ENCODE data around the gene TSACC. TPM values are rescaled to one million over a fixed set of nuclear protein-coding genes. Genes with fewer than 3 reads are reported as not detected.

TSACC gene
- total RNA-seq, 1 experiment from 2014 or later, result not detected

- no peak for DNase-seq
- no peak overlapping the region for H3K9ac ChIP-seq (ENCODE audit: low read length)
- no peaks in the 10 kb centered on the region for H3K36me3 ChIP-seq (ENCODE audit: insufficient read depth, low read length)
- no peaks in the 10 kb centered on the region for H3K79me2 ChIP-seq (ENCODE audit: low read length)
- H3K4me3 ChIP-seq (ENCODE audit: low read length), result no peak overlapping the region
- no peak overlapping the region for H2AFZ ChIP-seq (ENCODE audit: low read length)
- H3K4me1 ChIP-seq (ENCODE audit: low read length), result no peaks in the 10 kb centered on the region
- H3K27me3 ChIP-seq (ENCODE audit: low read length), result no peaks in the 10 kb centered on the region
- H3K27ac ChIP-seq (ENCODE audit: low read length), result no peak overlapping the region
- H3K9me2 ChIP-seq (replicated peaks; ENCODE audit: insufficient read depth, low read length), result no peaks in the 10 kb centered on the region
- no peak overlapping the region for H3K4me2 ChIP-seq (ENCODE audit: low read depth, low read length, poor library complexity, severe bottlenecking)
- H3K9me3 ChIP-seq (ENCODE audit: low read length), result no peaks in the 10 kb centered on the region
- no peaks in the 10 kb centered on the region for H4K20me1 ChIP-seq (ENCODE audit: insufficient read depth, low read depth, low read length)
Measured at GRCh38 chr1:156372876-156373275, 34.5 kb downstream of the TSACC start.

GRCh38 chr1:156373546-156373945 is 35.2 kb downstream of the TSACC start:
- no peaks in the 10 kb centered on the region for H3K9me3 ChIP-seq (ENCODE audit: low read length)
- H3K27me3 ChIP-seq (ENCODE audit: low read length), result no peaks in the 10 kb centered on the region
- no peaks in the 10 kb centered on the region for H3K9me2 ChIP-seq (replicated peaks; ENCODE audit: insufficient read depth, low read length)
- no peak overlapping the region for H3K4me2 ChIP-seq (ENCODE audit: low read depth, low read length, poor library complexity, severe bottlenecking)
- DNase-seq, result no peak
- H3K9ac ChIP-seq (ENCODE audit: low read length), result no peak overlapping the region
- no peaks in the 10 kb centered on the region for H3K79me2 ChIP-seq (ENCODE audit: low read length)
- H2AFZ ChIP-seq (ENCODE audit: low read length), result no peak overlapping the region
- no peaks in the 10 kb centered on the region for H3K4me1 ChIP-seq (ENCODE audit: low read length)
- H3K4me3 ChIP-seq (ENCODE audit: low read length), result no peak overlapping the region
- H4K20me1 ChIP-seq (ENCODE audit: insufficient read depth, low read depth, low read length), result no peaks in the 10 kb centered on the region
- H3K27ac ChIP-seq (ENCODE audit: low read length), result no peak overlapping the region
- no peaks in the 10 kb centered on the region for H3K36me3 ChIP-seq (ENCODE audit: insufficient read depth, low read length)

- no peak overlapping the region for H3K9ac ChIP-seq (ENCODE audit: low read length)
- H3K9me3 ChIP-seq (ENCODE audit: low read length), result no peaks in the 10 kb centered on the region
- no peak for DNase-seq
- no peak overlapping the region for H3K27ac ChIP-seq (ENCODE audit: low read length)
- no peaks in the 10 kb centered on the region for H3K36me3 ChIP-seq (ENCODE audit: insufficient read depth, low read length)
- no peaks in the 10 kb centered on the region for H3K9me2 ChIP-seq (replicated peaks; ENCODE audit: insufficient read depth, low read length)
- no peaks in the 10 kb centered on the region for H3K27me3 ChIP-seq (ENCODE audit: low read length)
- H4K20me1 ChIP-seq (ENCODE audit: insufficient read depth, low read depth, low read length), result no peaks in the 10 kb centered on the region
- no peak overlapping the region for H3K4me3 ChIP-seq (ENCODE audit: low read length)
- no peak overlapping the region for H3K4me2 ChIP-seq (ENCODE audit: low read depth, low read length, poor library complexity, severe bottlenecking)
- no peaks in the 10 kb centered on the region for H3K4me1 ChIP-seq (ENCODE audit: low read length)
- no peak overlapping the region for H2AFZ ChIP-seq (ENCODE audit: low read length)
- no peaks in the 10 kb centered on the region for H3K79me2 ChIP-seq (ENCODE audit: low read length)
Measured at GRCh38 chr1:156376146-156376545, 37.8 kb downstream of the TSACC start.

- no peaks in the 10 kb centered on the region for H3K36me3 ChIP-seq (ENCODE audit: insufficient read depth, low read length)
- H4K20me1 ChIP-seq (ENCODE audit: insufficient read depth, low read depth, low read length), result no peaks in the 10 kb centered on the region
- no peak overlapping the region for H3K4me3 ChIP-seq (ENCODE audit: low read length)
- H3K9me3 ChIP-seq (ENCODE audit: low read length), result no peaks in the 10 kb centered on the region
- H3K9ac ChIP-seq (ENCODE audit: low read length), result no peak overlapping the region
- H3K9me2 ChIP-seq (replicated peaks; ENCODE audit: insufficient read depth, low read length), result no peaks in the 10 kb centered on the region
- no peak overlapping the region for H3K27ac ChIP-seq (ENCODE audit: low read length)
- no peaks in the 10 kb centered on the region for H3K4me1 ChIP-seq (ENCODE audit: low read length)
- no peak overlapping the region for H2AFZ ChIP-seq (ENCODE audit: low read length)
- H3K4me2 ChIP-seq (ENCODE audit: low read depth, low read length, poor library complexity, severe bottlenecking), result no peak overlapping the region
- DNase-seq, result no peak
- no peaks in the 10 kb centered on the region for H3K27me3 ChIP-seq (ENCODE audit: low read length)
- H3K79me2 ChIP-seq (ENCODE audit: low read length), result no peaks in the 10 kb centered on the region
Measured at GRCh38 chr1:156376958-156377919, 38.9 kb downstream of the TSACC start.

- H3K4me3 ChIP-seq (ENCODE audit: low read length), result no peak overlapping the region
- no peak overlapping the region for H3K4me2 ChIP-seq (ENCODE audit: low read depth, low read length, poor library complexity, severe bottlenecking)
- no peak for DNase-seq
Measured at GRCh38 chr1:156378557-156378956, 40.2 kb downstream of the TSACC start.

GRCh38 chr1:156379420-156380165 is 41.3 kb downstream of the TSACC start:
- Histone ChIP-seq H3K9me2 (replicated peaks; ENCODE audit: insufficient read depth, low read length) (no peaks in the 10 kb centered on the region), H3K27me3 (ENCODE audit: low read length) (no peaks in the 10 kb centered on the region), H4K20me1 (ENCODE audit: insufficient read depth, low read depth, low read length) (no peaks in the 10 kb centered on the region), H3K9me3 (ENCODE audit: low read length) (no peaks in the 10 kb centered on the region), H3K9ac (ENCODE audit: low read length) (no peak overlapping the region), H3K4me1 (ENCODE audit: low read length) (no peaks in the 10 kb centered on the region), H2AFZ (ENCODE audit: low read length) (no peak overlapping the region), H3K4me3 (ENCODE audit: low read length) (no peak overlapping the region), H3K27ac (ENCODE audit: low read length) (no peak overlapping the region), H3K79me2 (ENCODE audit: low read length) (no peaks in the 10 kb centered on the region), H3K4me2 (ENCODE audit: low read depth, low read length, poor library complexity, severe bottlenecking) (no peak overlapping the region), H3K36me3 (ENCODE audit: insufficient read depth, low read length) (no peaks in the 10 kb centered on the region)
- DNase-seq, result no peak

More at GRCh38 chr1:156378557-156378956, 40.2 kb downstream of the TSACC start:
- Histone ChIP-seq H3K36me3 (ENCODE audit: insufficient read depth, low read length) (no peaks in the 10 kb centered on the region), H2AFZ (ENCODE audit: low read length) (no peak overlapping the region), H3K4me1 (ENCODE audit: low read length) (no peaks in the 10 kb centered on the region), H3K9me2 (replicated peaks; ENCODE audit: insufficient read depth, low read length) (no peaks in the 10 kb centered on the region), H3K9ac (ENCODE audit: low read length) (no peak overlapping the region), H4K20me1 (ENCODE audit: insufficient read depth, low read depth, low read length) (no peaks in the 10 kb centered on the region), H3K9me3 (ENCODE audit: low read length) (no peaks in the 10 kb centered on the region), H3K79me2 (ENCODE audit: low read length) (no peaks in the 10 kb centered on the region), H3K27me3 (ENCODE audit: low read length) (no peaks in the 10 kb centered on the region), H3K27ac (ENCODE audit: low read length) (no peak overlapping the region)

GRCh38 chr1:156382561-156382960 is 44.2 kb downstream of the TSACC start:
- H2AFZ ChIP-seq (ENCODE audit: low read length), result no peak overlapping the region
- no peak overlapping the region for H3K27ac ChIP-seq (ENCODE audit: low read length)
- H3K9me3 ChIP-seq (ENCODE audit: low read length), result no peaks in the 10 kb centered on the region
- H3K4me3 ChIP-seq (ENCODE audit: low read length), result no peak overlapping the region
- no peaks in the 10 kb centered on the region for H3K4me1 ChIP-seq (ENCODE audit: low read length)
- no peaks in the 10 kb centered on the region for H3K27me3 ChIP-seq (ENCODE audit: low read length)
- no peaks in the 10 kb centered on the region for H3K9me2 ChIP-seq (replicated peaks; ENCODE audit: insufficient read depth, low read length)
- no peaks in the 10 kb centered on the region for H3K36me3 ChIP-seq (ENCODE audit: insufficient read depth, low read length)
- no peak for DNase-seq
- H4K20me1 ChIP-seq (ENCODE audit: insufficient read depth, low read depth, low read length), result no peaks in the 10 kb centered on the region
- no peaks in the 10 kb centered on the region for H3K79me2 ChIP-seq (ENCODE audit: low read length)
- H3K9ac ChIP-seq (ENCODE audit: low read length), result no peak overlapping the region
- no peak overlapping the region for H3K4me2 ChIP-seq (ENCODE audit: low read depth, low read length, poor library complexity, severe bottlenecking)

GRCh38 chr1:156383023-156383422 is 44.7 kb downstream of the TSACC start:
- Histone ChIP-seq H3K4me2 (ENCODE audit: low read depth, low read length, poor library complexity, severe bottlenecking) (no peak overlapping the region), H2AFZ (ENCODE audit: low read length) (no peak overlapping the region), H3K9ac (ENCODE audit: low read length) (no peak overlapping the region), H4K20me1 (ENCODE audit: insufficient read depth, low read depth, low read length) (no peaks in the 10 kb centered on the region), H3K79me2 (ENCODE audit: low read length) (no peaks in the 10 kb centered on the region), H3K9me2 (replicated peaks; ENCODE audit: insufficient read depth, low read length) (no peaks in the 10 kb centered on the region), H3K9me3 (ENCODE audit: low read length) (no peaks in the 10 kb centered on the region), H3K4me3 (ENCODE audit: low read length) (no peak overlapping the region), H3K27me3 (ENCODE audit: low read length) (no peaks in the 10 kb centered on the region), H3K36me3 (ENCODE audit: insufficient read depth, low read length) (no peaks in the 10 kb centered on the region), H3K4me1 (ENCODE audit: low read length) (no peaks in the 10 kb centered on the region), H3K27ac (ENCODE audit: low read length) (no peak overlapping the region)
- DNase-seq, result peak; percentile 91
